CD4-positive, alpha-beta T cell treated with Interleukin-1 beta for 1 hour (primary cell): ENCODE data around the gene RSBN1L.
"Not testable (repeated sequence)": the region's sequence is repeated elsewhere in the genome, so short reads cannot be mapped to it uniquely, and the experiment has no call there.

Source experiments
- DNase-seq, 2 donors: peaks; one replicate each; pipeline ENCODE4 v3.0.0-alpha.2; 2020 to 2022

The RSBN1L gene

GRCh38 chr7:77778535-77778934 is 82.3 kb downstream of the RSBN1L start:
- DNase-seq: no peak

GRCh38 chr7:77782383-77782782 is 86.1 kb downstream of the RSBN1L start:
- no peak for DNase-seq

- no peak for DNase-seq
Measured at GRCh38 chr7:77783111-77783510, 86.9 kb downstream of the RSBN1L start.

GRCh38 chr7:77783545-77783944 is 87.3 kb downstream of the RSBN1L start:
- no peak for DNase-seq

- DNase-seq: not testable (repeated sequence)
Measured at GRCh38 chr7:77784426-77784825, 88.2 kb downstream of the RSBN1L start.

GRCh38 chr7:77786018-77786417 is 89.8 kb downstream of the RSBN1L start:
- no peak for DNase-seq

GRCh38 chr7:77786741-77787140 is 90.5 kb downstream of the RSBN1L start:
- DNase-seq: no peak

- no peak for DNase-seq
Measured at GRCh38 chr7:77788327-77788902, 92.2 kb downstream of the RSBN1L start.

GRCh38 chr7:77791336-77791735 is 95.1 kb downstream of the RSBN1L start:
- DNase-seq: no peak

GRCh38 chr7:77791956-77792355 is 95.7 kb downstream of the RSBN1L start:
- DNase-seq: no peak

GRCh38 chr7:77794000-77794399 is 97.7 kb downstream of the RSBN1L start:
- no peak for DNase-seq

GRCh38 chr7:77796109-77796508 is 99.8 kb downstream of the RSBN1L start:
- no peak for DNase-seq

- DNase-seq: no peak
Measured at GRCh38 chr7:77796960-77797359, 100.7 kb downstream of the RSBN1L start.

GRCh38 chr7:77797734-77798393 is 101.6 kb downstream of the RSBN1L start:
- DNase-seq: no peak

- peak; percentile 94 to 95 for DNase-seq
Measured at GRCh38 chr7:77798394-77799077, 102.3 kb downstream of the RSBN1L start, which contains the start of the genes PHTF2 and TMEM60. Gene PHTF2, plus strand, starts transcription at chr7:77798773. Gene TMEM60, minus strand, starts transcription at chr7:77798434. Its CDS starts 4,061 bp downstream, at chr7:77794373.

GRCh38 chr7:77799078-77799964 is 103.1 kb downstream of the RSBN1L start:
- peak in 1 of 2 donors; percentile 27 for DNase-seq

- no peak for DNase-seq
Measured at GRCh38 chr7:77800158-77800557, 103.9 kb downstream of the RSBN1L start.

- no peak for DNase-seq
Measured at GRCh38 chr7:77800730-77801129, 104.5 kb downstream of the RSBN1L start.

- peak in 1 of 2 donors; percentile 35 for DNase-seq
Measured at GRCh38 chr7:77802557-77803405, 106.5 kb downstream of the RSBN1L start.

- DNase-seq: no peak
Measured at GRCh38 chr7:77806425-77806824, 110.2 kb downstream of the RSBN1L start.

GRCh38 chr7:77808517-77808916 is 112.3 kb downstream of the RSBN1L start:
- DNase-seq: no peak
